ENCODE measurements around the gene MAP7D3.

Gene MAP7D3

DNA sequence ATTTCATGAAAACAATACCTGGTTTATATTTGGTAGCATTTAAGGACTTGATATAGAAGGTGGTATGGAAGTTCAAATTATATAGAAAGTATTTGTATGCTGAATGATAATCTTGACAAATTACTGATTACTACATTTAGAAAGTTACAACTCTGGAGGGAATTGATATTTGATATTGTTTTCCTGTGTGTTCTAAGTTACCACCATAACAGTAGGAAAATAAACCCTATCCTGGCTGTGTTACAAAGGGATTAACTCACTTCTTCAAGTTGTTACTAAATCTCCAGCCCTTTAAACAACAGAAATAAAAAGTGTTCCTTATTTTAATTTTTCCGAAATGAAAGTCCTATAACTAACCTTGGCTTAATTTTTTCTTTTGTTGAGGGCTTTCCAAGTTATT lies 67.3 kb downstream of the MAP7D3 start (continued):
- TF ChIP-seq PRDM6 (tag by site-specific recombination; IDR thresholded peaks at IDR 0.05) (peak; percentile 90), ZNF155 (tag by site-specific recombination; IDR thresholded peaks at IDR 0.05) (no peak), ZNF157 (tag by site-specific recombination; IDR thresholded peaks at IDR 0.05) (no peak), ZNF747 (tag by site-specific recombination; IDR thresholded peaks at IDR 0.05) (no peak), ZNF677 (tag by site-specific recombination; IDR thresholded peaks at IDR 0.05) (no peak), REPIN1 (tag by site-specific recombination; IDR thresholded peaks at IDR 0.05; ENCODE audit: low read depth) (no peak), KLF17 (tag by site-specific recombination; IDR thresholded peaks at IDR 0.05) (no peak), ZNF610 (tag by site-specific recombination; IDR thresholded peaks at IDR 0.05; ENCODE audit: borderline replicate concordance) (no peak), ZNF221 (tag by site-specific recombination; IDR thresholded peaks at IDR 0.05; ENCODE audit: borderline replicate concordance) (no peak), ZNF366 (tag by site-specific recombination; conservative IDR thresholded peaks at IDR 0.05) (peak; percentile 50; the same call in 1 of the 2 replicates), IKZF3 (tag by site-specific recombination; IDR thresholded peaks at IDR 0.05) (0 out of 2 replicates have a peak, but pooled peaks have one; percentile 27), ZSCAN5A (tag by site-specific recombination; IDR thresholded peaks at IDR 0.05) (no peak), OSR2 (tag by site-specific recombination; IDR thresholded peaks at IDR 0.05) (peak; percentile 67; the same call in 1 of the 2 replicates), ZNF138 (tag by site-specific recombination; IDR thresholded peaks at IDR 0.05; ENCODE audit: borderline replicate concordance) (no peak), ZIC2 (tag by site-specific recombination; IDR thresholded peaks at IDR 0.05) (no peak), ZNF843 (tag by site-specific recombination; IDR thresholded peaks at IDR 0.05) (peak; percentile 74), HIC1 (tag by site-specific recombination; IDR thresholded peaks at IDR 0.05) (peak; percentile 62; the same call in 1 of the 2 replicates)
- TF ChIP-seq, protein P1, sequence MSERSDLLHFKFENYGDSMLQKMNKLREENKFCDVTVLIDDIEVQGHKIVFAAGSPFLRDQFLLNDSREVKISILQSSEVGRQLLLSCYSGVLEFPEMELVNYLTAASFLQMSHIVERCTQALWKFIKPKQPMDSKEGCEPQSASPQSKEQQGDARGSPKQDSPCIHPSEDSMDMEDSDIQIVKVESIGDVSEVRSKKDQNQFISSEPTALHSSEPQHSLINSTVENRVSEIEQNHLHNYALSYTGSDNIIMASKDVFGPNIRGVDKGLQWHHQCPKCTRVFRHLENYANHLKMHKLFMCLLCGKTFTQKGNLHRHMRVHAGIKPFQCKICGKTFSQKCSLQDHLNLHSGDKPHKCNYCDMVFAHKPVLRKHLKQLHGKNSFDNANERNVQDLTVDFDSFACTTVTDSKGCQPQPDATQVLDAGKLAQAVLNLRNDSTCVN (tag by site-specific recombination; optimal IDR thresholded peaks at IDR 0.05) = no peak

- ChIA-PET POLR2A (interaction anchor here (0.6 kb wide), 1 partner anchor 132 kb away, joined by 3 read pairs; no protein-coding TSS in a partner anchor), CTCF (interaction anchor here (0.5 to 0.6 kb wide), 3 partner anchors 148 to 262 kb away, joined by 3 to 5 read pairs (median 3); no protein-coding TSS in a partner anchor)
- Histone ChIP-seq H3K4me1 (ENCODE audit: control insufficient read depth, insufficient read depth, low read length) (peaks cover 22% of the 10 kb centered on the region), H3K27ac (ENCODE audit: extremely low read depth, low read depth, low read length) (no peak overlapping the region), H3K9me3 (ENCODE audit: control insufficient read depth, insufficient read depth, low read depth, low read length) (no peaks in the 10 kb centered on the region), H3K36me3 (ENCODE audit: control insufficient read depth in 2 of 2, insufficient read depth in 1 of 2, low read length in 2 of 2) (no peaks in the 10 kb centered on the region; a peak in 1 of 3 replicates), H3K4me3 (ENCODE audit: low read depth, low read length) (no peak overlapping the region)
- TF ChIP-seq ZNF660 (tag by site-specific recombination; IDR thresholded peaks at IDR 0.05) (no peak), PRDM10 (tag by site-specific recombination; IDR thresholded peaks at IDR 0.05) (peak; percentile 76), ZNF610 (tag by site-specific recombination; IDR thresholded peaks at IDR 0.05; ENCODE audit: borderline replicate concordance) (no peak), PRDM6 (tag by site-specific recombination; IDR thresholded peaks at IDR 0.05) (peak; percentile 77), TCF7L2 (IDR thresholded peaks at IDR 0.05; ENCODE audit: borderline replicate concordance, low read depth, low read length) (peak; percentile 84; the same call in 1 of the 2 replicates)
These were observed 68.0 kb downstream of the MAP7D3 start for GRCh38 chrX:136183172-136183571.

Measured in HEK293 (cell line).